Testis (tissue), 3 donors: ENCODE measurements around the gene ADAMTS12. TPM values are rescaled to one million over a fixed set of nuclear protein-coding genes. Genes with fewer than 3 reads are reported as not detected.

Source experiments
- DNase-seq: peaks from one replicate; pipeline ENCODE4 v3.0.0-alpha.2; 2019
- H3K27ac ChIP-seq, 2 donors: fragments of 200-600 bp; sonication (generic); one replicate each; pipeline ENCODE4 v1.5.1; 2019
- H3K27me3 ChIP-seq: fragments of 200-600 bp; sonication (generic); one replicate; pipeline ENCODE4 v1.5.1; 2019
- H3K36me3 ChIP-seq: fragments of 200-600 bp; sonication (generic); one replicate; pipeline ENCODE4 v1.5.1; 2017; ENCODE audit warnings: low read depth; ENCODE audit errors: missing control alignments
- H3K4me1 ChIP-seq: fragments of 200-600 bp; sonication (generic); one replicate; pipeline ENCODE4 v1.5.1; 2019
- H3K4me3 ChIP-seq, 2 donors: fragments of 200-600 bp; sonication (generic); one replicate each; pipeline ENCODE4 v1.5.1; 2017 to 2019
- H3K9me3 ChIP-seq: fragments of 200-600 bp; sonication (generic); one replicate; pipeline ENCODE4 v1.5.1; 2017
- POLR2A ChIP-seq: fragments of 450-650 bp; IDR thresholded peaks from one replicate; pipeline ENCODE4 v1.6.1; 2017; ENCODE audit warnings: antibody characterized with exemption, mild to moderate bottlenecking, moderate library complexity
- WGBS, 2 donors: methylation state at CpG; one replicate each; pipeline ENCODE4 v1.1.5; 2018; 5-methylcytosine and 5-hydroxymethylcytosine counted together
- intact Hi-C: fragments of 100-400 bp; cut with DNase I; formaldehyde crosslinking; loops from one replicate; pipeline ENCODE4 v1.15.1; 2023; ENCODE audit warnings: low total_unique reads
- polyA plus RNA-seq: library from polyadenylated mRNA; stranded (reverse); fragments of 350-450 nt; fragmentation: Illumina TruSeq; extraction: RNeasy Lipid Tissue Mini Kit (QIAGEN cat#74804); gene quantifications from one replicate; pipeline ENCODE4 v1.2.3, GENCODE V29; 2014; ENCODE audit warnings: low read depth, low replicate concordance; ENCODE audit not compliant: insufficient read depth
- total RNA-seq, 2 donors: library from RNA; depleted of rRNA; stranded (reverse); fragments of >200 nt; gene quantifications; one replicate each; pipeline ENCODE4 v1.2.3, GENCODE V29; 2016
- TF ChIP-seq, protein P1 (sequence below), 3 experiments: fragments of 450-650 bp in 2 of 3; fragments of 200-600 bp in 1 of 3; sonication (generic) in 1 of 3; IDR thresholded peaks; one replicate each; pipeline ENCODE4 v1.5.1; 2016 to 2019; ENCODE audit warnings: antibody characterized with exemption in 3 of 3, mild to moderate bottlenecking in 2 of 3, moderate library complexity in 1 of 3

Gene ADAMTS12
- total and polyA plus RNA-seq, 3 donors from 2014 or later = 4.9 to 9.3 (median 7.5) TPM

DNA sequence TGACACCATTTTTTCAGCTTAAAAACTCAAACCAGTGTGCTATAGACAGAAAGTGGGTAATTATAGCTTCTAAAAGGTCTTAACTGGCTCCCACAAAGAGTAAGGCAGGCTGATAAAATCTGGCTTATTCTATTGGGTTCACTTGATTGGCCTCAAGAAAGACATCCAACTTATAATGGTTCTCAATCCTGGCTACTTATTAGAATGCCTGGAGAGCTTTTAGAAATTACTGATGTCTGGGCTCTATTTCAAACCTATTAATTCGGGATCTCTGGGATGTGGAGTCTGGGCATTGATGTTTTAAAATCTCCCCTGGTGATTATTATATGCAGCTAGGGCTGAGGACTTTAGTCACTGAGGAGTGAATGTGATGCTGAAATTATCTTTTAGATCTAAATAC, 263.0 kb downstream of the ADAMTS12 start:
- no peaks in the 10 kb centered on the region for H3K27me3 ChIP-seq
- no peaks in the 10 kb centered on the region for H3K36me3 ChIP-seq
- 85 to 86% methylated on average over 1 of the region's 1 CpG for WGBS, 2 donors
- intact Hi-C loops = no loop called here
- TF ChIP-seq, protein P1, sequence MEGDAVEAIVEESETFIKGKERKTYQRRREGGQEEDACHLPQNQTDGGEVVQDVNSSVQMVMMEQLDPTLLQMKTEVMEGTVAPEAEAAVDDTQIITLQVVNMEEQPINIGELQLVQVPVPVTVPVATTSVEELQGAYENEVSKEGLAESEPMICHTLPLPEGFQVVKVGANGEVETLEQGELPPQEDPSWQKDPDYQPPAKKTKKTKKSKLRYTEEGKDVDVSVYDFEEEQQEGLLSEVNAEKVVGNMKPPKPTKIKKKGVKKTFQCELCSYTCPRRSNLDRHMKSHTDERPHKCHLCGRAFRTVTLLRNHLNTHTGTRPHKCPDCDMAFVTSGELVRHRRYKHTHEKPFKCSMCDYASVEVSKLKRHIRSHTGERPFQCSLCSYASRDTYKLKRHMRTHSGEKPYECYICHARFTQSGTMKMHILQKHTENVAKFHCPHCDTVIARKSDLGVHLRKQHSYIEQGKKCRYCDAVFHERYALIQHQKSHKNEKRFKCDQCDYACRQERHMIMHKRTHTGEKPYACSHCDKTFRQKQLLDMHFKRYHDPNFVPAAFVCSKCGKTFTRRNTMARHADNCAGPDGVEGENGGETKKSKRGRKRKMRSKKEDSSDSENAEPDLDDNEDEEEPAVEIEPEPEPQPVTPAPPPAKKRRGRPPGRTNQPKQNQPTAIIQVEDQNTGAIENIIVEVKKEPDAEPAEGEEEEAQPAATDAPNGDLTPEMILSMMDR (IDR thresholded peaks at IDR 0.05) = no peak
- no peak for TF ChIP-seq POLR2A
- H3K4me3 ChIP-seq = no peak overlapping the region
- DNase-seq = no peak
- H3K9me3 ChIP-seq = no peaks in the 10 kb centered on the region
- no peak overlapping the region for H3K27ac ChIP-seq
- no peaks in the 10 kb centered on the region for H3K4me1 ChIP-seq

- no peak for DNase-seq
- TF ChIP-seq, protein P1 (IDR thresholded peaks at IDR 0.05) = no peak
- no peak for TF ChIP-seq POLR2A
- intact Hi-C loops = no loop called here
- Histone ChIP-seq H3K27me3 (no peaks in the 10 kb centered on the region), H3K4me1 (no peaks in the 10 kb centered on the region), H3K9me3 (no peaks in the 10 kb centered on the region), H3K4me3 (no peak overlapping the region), H3K36me3 (no peaks in the 10 kb centered on the region), H3K27ac (no peak overlapping the region)
- WGBS, 2 donors = 74 to 81% methylated on average over 1 of the region's 1 CpG
These were observed 270.3 kb downstream of the ADAMTS12 start for GRCh38 chr5:33621514-33621913.

DNA sequence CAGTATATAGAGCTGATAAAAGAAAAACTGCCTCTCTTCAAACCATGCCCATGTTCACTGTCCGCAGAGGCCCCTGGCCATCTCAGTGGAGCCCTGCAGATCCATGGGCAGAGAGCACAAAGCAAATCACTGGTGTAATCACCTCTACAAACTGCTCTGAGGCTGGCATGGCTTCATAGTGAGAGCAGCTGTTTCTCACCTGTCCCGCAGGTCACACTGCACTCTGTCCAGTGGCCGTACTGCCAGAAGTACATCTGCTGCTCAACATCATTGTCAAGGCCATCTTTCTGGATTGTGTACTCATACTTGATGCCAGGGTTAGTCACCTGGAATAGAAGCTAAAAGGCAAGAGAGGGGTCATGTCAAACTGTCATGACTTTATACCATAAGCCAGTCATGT, 277.8 kb downstream of the ADAMTS12 start:
- Histone ChIP-seq H3K27ac (no peak overlapping the region), H3K9me3 (no peaks in the 10 kb centered on the region), H3K4me1 (no peaks in the 10 kb centered on the region), H3K4me3 (no peak overlapping the region), H3K27me3 (no peaks in the 10 kb centered on the region), H3K36me3 (no peaks in the 10 kb centered on the region)
- 93 to 97% methylated on average over 3 of the region's 3 CpGs for WGBS, 2 donors
- intact Hi-C loops = no loop called here
- DNase-seq = no peak
- TF ChIP-seq, protein P1 (IDR thresholded peaks at IDR 0.05) = no peak
- no peak for TF ChIP-seq POLR2A

DNA sequence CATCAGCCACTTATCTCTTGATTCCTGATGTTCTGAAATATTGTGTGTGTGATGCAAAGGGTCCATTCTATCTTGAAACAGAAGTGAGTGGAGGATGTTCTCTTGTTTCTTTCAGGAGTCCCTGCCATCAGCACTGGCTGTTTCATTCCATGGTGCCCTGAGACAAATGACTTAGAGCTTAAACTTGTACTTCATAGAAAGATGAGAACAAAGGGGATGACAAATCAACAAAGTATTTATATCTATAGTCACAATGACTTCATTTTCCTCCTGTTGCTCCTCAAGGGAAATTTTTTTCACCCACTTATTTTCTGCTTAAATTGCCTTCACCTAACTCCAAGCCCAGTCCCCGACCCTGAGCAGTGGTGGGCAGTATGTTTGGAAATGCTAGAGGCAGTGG, 279.4 kb downstream of the ADAMTS12 start:
- intact Hi-C loops = no loop called here
- no peak for DNase-seq
- 80 to 82% methylated on average over 1 of the region's 1 CpG for WGBS, 2 donors
- Histone ChIP-seq H3K27ac (no peak overlapping the region), H3K36me3 (no peaks in the 10 kb centered on the region), H3K4me3 (no peak overlapping the region), H3K9me3 (no peaks in the 10 kb centered on the region), H3K27me3 (no peaks in the 10 kb centered on the region), H3K4me1 (no peaks in the 10 kb centered on the region)
- TF ChIP-seq, protein P1 (IDR thresholded peaks at IDR 0.05) = no peak
- no peak for TF ChIP-seq POLR2A

DNA sequence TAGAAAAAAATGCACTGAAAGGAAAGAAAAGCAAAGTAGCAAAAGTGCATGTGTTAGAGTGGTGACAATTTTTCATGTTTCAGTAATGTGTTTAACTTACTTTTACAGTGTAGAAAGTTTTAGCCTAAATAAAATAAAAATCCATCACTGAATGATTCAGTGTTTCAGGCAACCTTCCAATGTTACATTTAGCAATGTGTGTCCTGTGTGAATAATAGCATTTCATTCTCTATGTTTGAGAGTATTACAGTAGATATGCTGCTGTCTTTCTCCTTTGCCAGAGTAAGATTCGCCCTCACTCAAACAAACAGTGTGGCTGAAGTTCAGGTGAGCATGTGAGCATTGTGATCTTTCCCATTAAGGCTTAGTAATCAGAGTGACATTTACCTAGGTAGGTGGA, 279.9 kb downstream of the ADAMTS12 start:
- Histone ChIP-seq H3K4me3 (no peak overlapping the region), H3K27ac (no peak overlapping the region), H3K9me3 (no peaks in the 10 kb centered on the region), H3K36me3 (no peaks in the 10 kb centered on the region), H3K4me1 (no peaks in the 10 kb centered on the region), H3K27me3 (no peaks in the 10 kb centered on the region)
- WGBS, 2 donors = 70 to 81% methylated on average over 1 of the region's 1 CpG
- DNase-seq = no peak
- no peak for TF ChIP-seq POLR2A
- TF ChIP-seq, protein P1 (IDR thresholded peaks at IDR 0.05) = no peak
- intact Hi-C loops = no loop called here
